HepG2 (cell line): ENCODE measurements around the gene PYGB. TPM values are rescaled to one million over a fixed set of nuclear protein-coding genes. Genes with fewer than 3 reads are reported as not detected.

Source experiments
- ATF1 ChIP-seq: IDR thresholded peaks from 2 replicates; pipeline ENCODE4 v1.6.1; 2016; ENCODE audit warnings: mild to moderate bottlenecking, control low read depth
- CEBPG ChIP-seq: IDR thresholded peaks from 2 replicates; pipeline ENCODE4 v1.6.1; 2016
- EP300 ChIP-seq, 3 experiments: sonication (generic) in 1 of 3; formaldehyde crosslinking in 1 of 3; IDR thresholded peaks; 2 replicates each; pipeline versions ENCODE4 v1.5.1 to v1.6.1; 2011 to 2020; ENCODE audit warnings: low read depth in 2 of 3, low read length in 2 of 3, borderline replicate concordance in 1 of 3, improper control_type of control experiment in 1 of 3, mild to moderate bottlenecking in 1 of 3, missing genetic modification reagents in 1 of 3, moderate library complexity in 1 of 3
- MTF2 ChIP-seq: sonication (generic); formaldehyde crosslinking; IDR thresholded peaks from 2 replicates; pipeline ENCODE4 v1.5.0; 2020; ENCODE audit warnings: missing genetic modification reagents, borderline replicate concordance
- NCOA2 ChIP-seq: sonication (generic); formaldehyde crosslinking; IDR thresholded peaks from 2 replicates; pipeline ENCODE4 v1.8.0; 2022; ENCODE audit warnings: inconsistent platforms
- NFE2L1 ChIP-seq: sonication (generic); formaldehyde crosslinking; IDR thresholded peaks from 2 replicates; pipeline ENCODE4 v1.4.0; 2020; ENCODE audit warnings: missing genetic modification reagents, mild to moderate bottlenecking, borderline replicate concordance
- RNF2 ChIP-seq: fragments of 450-650 bp; conservative IDR thresholded peaks from 2 replicates; pipeline ENCODE4 v1.6.1; 2016; ENCODE audit warnings: low read depth
- SMAD9 ChIP-seq: sonication (generic); formaldehyde crosslinking; IDR thresholded peaks from 2 replicates; pipeline ENCODE4 v1.5.1; 2020; ENCODE audit warnings: mild to moderate bottlenecking, missing genetic modification reagents
- SRSF9 ChIP-seq: fragments of 200-400 bp; formaldehyde crosslinking; IDR thresholded peaks from 2 replicates; pipeline ENCODE4 v1.6.1; 2018; ENCODE audit warnings: borderline replicate concordance, mild to moderate bottlenecking, low read depth, low read length; ENCODE audit not compliant: insufficient read depth, poor library complexity, severe bottlenecking
- TEAD3 ChIP-seq: optimal IDR thresholded peaks from 2 replicates; pipeline ENCODE3; 2016; ENCODE audit warnings: borderline replicate concordance
- YY1 ChIP-seq: IDR thresholded peaks from 2 replicates; pipeline ENCODE4 v1.6.1; 2011; ENCODE audit warnings: low read length, low read depth, moderate library complexity, mild to moderate bottlenecking; ENCODE audit not compliant: insufficient read depth, insufficient replicate concordance
- ZFP62 ChIP-seq: sonication (generic); formaldehyde crosslinking; IDR thresholded peaks from 2 replicates; pipeline ENCODE4 v1.4.0; 2020; ENCODE audit warnings: missing genetic modification reagents
- ZNF292 ChIP-seq: sonication (generic); formaldehyde crosslinking; IDR thresholded peaks from 2 replicates; pipeline ENCODE4 v1.8.1; 2022; ENCODE audit warnings: mild to moderate bottlenecking, low read depth, missing genetic modification reagents, borderline replicate concordance
- ZNF30 ChIP-seq: sonication (generic); formaldehyde crosslinking; IDR thresholded peaks from 2 replicates; pipeline ENCODE4 v1.5.0; 2020; ENCODE audit warnings: mild to moderate bottlenecking, missing genetic modification reagents
- ZNF777 ChIP-seq: sonication (generic); formaldehyde crosslinking; IDR thresholded peaks from 2 replicates; pipeline ENCODE4 v1.4.0; 2020; ENCODE audit warnings: missing genetic modification reagents
- ZNF788 ChIP-seq: sonication (generic); formaldehyde crosslinking; IDR thresholded peaks from 2 replicates; pipeline ENCODE4 v1.5.0; 2020; ENCODE audit warnings: mild to moderate bottlenecking, missing genetic modification reagents, borderline replicate concordance
- ZSCAN30 ChIP-seq: sonication (generic); formaldehyde crosslinking; IDR thresholded peaks from 2 replicates; pipeline ENCODE4 v1.5.0; 2020; ENCODE audit warnings: mild to moderate bottlenecking, missing genetic modification reagents
- polyA plus RNA-seq, 8 experiments: library from polyadenylated mRNA; depleted of rRNA in 3 of 8; stranded (reverse) in 7 of 8; unstranded in 1 of 8; fragments of >200 nt; fragmentation: Illumina TruSeq in 4 of 8; extraction: Trizol in 4 of 8; gene quantifications; 2 replicates each; pipeline versions ENCODE4 v1.2.1 to v1.2.3, GENCODE V29; 2011 to 2016; ENCODE audit warnings: low read depth in 4 of 8, missing spikeins in 1 of 8, mixed read lengths in 1 of 8; ENCODE audit not compliant: insufficient read depth in 1 of 8
- total RNA-seq, 5 experiments: library from RNA; depleted of rRNA; stranded (reverse); fragments of >200 nt; fragmentation: Illumina TruSeq; extraction: Trizol; gene quantifications; 2 replicates each; pipeline ENCODE4 v1.2.3, GENCODE V29; 2016; ENCODE audit warnings: low read depth in 1 of 5
- TF ChIP-seq, protein P1 (sequence below): sonication (generic); formaldehyde crosslinking; IDR thresholded peaks from 2 replicates; pipeline ENCODE4 v1.5.0; 2020; ENCODE audit warnings: mild to moderate bottlenecking, missing genetic modification reagents, moderate library complexity
- TF ChIP-seq, protein P2 (sequence below): sonication (generic); formaldehyde crosslinking; IDR thresholded peaks from 2 replicates; pipeline ENCODE4 v1.4.0; 2020; ENCODE audit warnings: mild to moderate bottlenecking, missing genetic modification reagents
- TF ChIP-seq, protein P3 (sequence below): sonication (generic); formaldehyde crosslinking; conservative IDR thresholded peaks from 2 replicates; pipeline ENCODE4 v1.8.1; 2023; ENCODE audit warnings: missing genetic modification reagents
- TF ChIP-seq, protein P4 (sequence below): sonication (generic); formaldehyde crosslinking; IDR thresholded peaks from 2 replicates; pipeline ENCODE4 v1.8.0; 2022; ENCODE audit warnings: mild to moderate bottlenecking, missing genetic modification reagents; ENCODE audit not compliant: insufficient replicate concordance

The PYGB gene
- total and polyA plus RNA-seq, 2 of the 13 experiments (the other 11 are each of a cell fraction or from before 2014, with no cell fraction given) = 24.2 to 86.3 TPM

DNA sequence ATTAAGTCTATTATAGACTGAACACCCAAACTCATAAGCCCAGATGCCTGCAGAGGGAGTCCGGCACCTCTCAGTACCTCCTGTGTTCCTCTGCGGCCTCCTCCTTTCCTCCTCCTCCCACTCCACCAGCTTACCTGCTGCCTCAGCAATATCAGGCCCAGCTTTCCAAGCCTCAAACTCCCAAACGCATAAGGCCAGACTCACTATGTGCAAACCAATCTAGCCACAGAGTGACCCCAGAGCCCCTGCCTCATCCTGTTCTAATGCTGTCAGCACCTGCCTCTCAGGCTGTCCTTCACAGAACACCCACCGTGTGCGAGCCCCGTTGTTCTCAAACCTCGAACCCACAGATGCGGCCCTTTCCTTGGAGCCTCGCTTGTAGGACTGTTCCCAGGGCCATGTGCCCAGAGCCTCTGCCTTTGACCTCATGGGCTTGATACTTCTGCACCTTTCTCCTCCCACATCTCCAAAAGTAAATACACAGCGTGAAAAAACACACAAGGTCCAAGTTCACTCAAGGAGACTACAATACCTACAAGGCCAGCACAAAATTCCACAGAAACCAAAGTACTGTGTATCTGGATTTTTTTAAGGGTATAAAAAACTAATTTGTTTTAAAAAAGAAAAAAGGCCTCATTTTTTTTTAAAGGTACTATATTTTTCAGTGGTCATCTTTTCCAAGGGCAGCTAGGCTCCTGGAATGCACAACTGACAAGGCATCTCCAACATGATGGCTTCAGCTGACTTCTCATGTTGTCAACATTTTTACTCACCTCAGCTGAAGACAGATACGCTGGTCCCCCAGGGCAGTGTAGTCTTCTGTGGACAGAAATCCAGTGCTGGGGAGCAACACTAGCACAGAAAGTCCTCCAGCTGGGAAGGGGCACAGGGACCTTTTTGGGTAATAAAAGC lies 90.5 kb downstream of the PYGB start (continued):
- TF ChIP-seq EP300 (IDR thresholded peaks at IDR 0.05; ENCODE audit: low read depth in 2 of 2, low read length in 2 of 2) = peak in 1 of 2 experiments; percentile 89; a peak in 2 of 4 replicates
- peak; percentile 85; the same call in 1 of the 2 replicates for TF ChIP-seq EP300 (CRISPR knock-in tag; IDR thresholded peaks at IDR 0.05; ENCODE audit: borderline replicate concordance)
- peak; percentile 58 for TF ChIP-seq ZNF777 (CRISPR knock-in tag)
- peak; percentile 80 for TF ChIP-seq TEAD3 (CRISPR knock-in tag)
- peak; percentile 43; the same call in 1 of the 2 replicates for TF ChIP-seq NFE2L1
- TF ChIP-seq MTF2 = no peak
- TF ChIP-seq ZSCAN30 = no peak
- no peak for TF ChIP-seq SRSF9
- TF ChIP-seq ZNF292 (CRISPR knock-in tag) = peak; percentile 88; the same call in 1 of the 2 replicates
- no peak; the same call in 1 of the 2 replicates for TF ChIP-seq ZNF30 (CRISPR knock-in tag)
- no peak for TF ChIP-seq YY1
- no peak for TF ChIP-seq ZFP62 (CRISPR knock-in tag)
- TF ChIP-seq ATF1 = peak; percentile 79
- peak; percentile 99 for TF ChIP-seq RNF2
- TF ChIP-seq SMAD9 (CRISPR knock-in tag) = peak; percentile 79
- TF ChIP-seq, protein P1, sequence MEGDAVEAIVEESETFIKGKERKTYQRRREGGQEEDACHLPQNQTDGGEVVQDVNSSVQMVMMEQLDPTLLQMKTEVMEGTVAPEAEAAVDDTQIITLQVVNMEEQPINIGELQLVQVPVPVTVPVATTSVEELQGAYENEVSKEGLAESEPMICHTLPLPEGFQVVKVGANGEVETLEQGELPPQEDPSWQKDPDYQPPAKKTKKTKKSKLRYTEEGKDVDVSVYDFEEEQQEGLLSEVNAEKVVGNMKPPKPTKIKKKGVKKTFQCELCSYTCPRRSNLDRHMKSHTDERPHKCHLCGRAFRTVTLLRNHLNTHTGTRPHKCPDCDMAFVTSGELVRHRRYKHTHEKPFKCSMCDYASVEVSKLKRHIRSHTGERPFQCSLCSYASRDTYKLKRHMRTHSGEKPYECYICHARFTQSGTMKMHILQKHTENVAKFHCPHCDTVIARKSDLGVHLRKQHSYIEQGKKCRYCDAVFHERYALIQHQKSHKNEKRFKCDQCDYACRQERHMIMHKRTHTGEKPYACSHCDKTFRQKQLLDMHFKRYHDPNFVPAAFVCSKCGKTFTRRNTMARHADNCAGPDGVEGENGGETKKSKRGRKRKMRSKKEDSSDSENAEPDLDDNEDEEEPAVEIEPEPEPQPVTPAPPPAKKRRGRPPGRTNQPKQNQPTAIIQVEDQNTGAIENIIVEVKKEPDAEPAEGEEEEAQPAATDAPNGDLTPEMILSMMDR = peak; percentile 31
- TF ChIP-seq ZNF788 (CRISPR knock-in tag) = peak; percentile 93; the same call in 1 of the 2 replicates
- TF ChIP-seq CEBPG (CRISPR knock-in tag) = no peak
- TF ChIP-seq, protein P2, sequence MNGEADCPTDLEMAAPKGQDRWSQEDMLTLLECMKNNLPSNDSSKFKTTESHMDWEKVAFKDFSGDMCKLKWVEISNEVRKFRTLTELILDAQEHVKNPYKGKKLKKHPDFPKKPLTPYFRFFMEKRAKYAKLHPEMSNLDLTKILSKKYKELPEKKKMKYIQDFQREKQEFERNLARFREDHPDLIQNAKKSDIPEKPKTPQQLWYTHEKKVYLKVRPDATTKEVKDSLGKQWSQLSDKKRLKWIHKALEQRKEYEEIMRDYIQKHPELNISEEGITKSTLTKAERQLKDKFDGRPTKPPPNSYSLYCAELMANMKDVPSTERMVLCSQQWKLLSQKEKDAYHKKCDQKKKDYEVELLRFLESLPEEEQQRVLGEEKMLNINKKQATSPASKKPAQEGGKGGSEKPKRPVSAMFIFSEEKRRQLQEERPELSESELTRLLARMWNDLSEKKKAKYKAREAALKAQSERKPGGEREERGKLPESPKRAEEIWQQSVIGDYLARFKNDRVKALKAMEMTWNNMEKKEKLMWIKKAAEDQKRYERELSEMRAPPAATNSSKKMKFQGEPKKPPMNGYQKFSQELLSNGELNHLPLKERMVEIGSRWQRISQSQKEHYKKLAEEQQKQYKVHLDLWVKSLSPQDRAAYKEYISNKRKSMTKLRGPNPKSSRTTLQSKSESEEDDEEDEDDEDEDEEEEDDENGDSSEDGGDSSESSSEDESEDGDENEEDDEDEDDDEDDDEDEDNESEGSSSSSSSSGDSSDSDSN = peak; percentile 43; the same call in 1 of the 2 replicates
- TF ChIP-seq NCOA2 (CRISPR knock-in tag) = peak; percentile 88
- TF ChIP-seq, protein P3, sequence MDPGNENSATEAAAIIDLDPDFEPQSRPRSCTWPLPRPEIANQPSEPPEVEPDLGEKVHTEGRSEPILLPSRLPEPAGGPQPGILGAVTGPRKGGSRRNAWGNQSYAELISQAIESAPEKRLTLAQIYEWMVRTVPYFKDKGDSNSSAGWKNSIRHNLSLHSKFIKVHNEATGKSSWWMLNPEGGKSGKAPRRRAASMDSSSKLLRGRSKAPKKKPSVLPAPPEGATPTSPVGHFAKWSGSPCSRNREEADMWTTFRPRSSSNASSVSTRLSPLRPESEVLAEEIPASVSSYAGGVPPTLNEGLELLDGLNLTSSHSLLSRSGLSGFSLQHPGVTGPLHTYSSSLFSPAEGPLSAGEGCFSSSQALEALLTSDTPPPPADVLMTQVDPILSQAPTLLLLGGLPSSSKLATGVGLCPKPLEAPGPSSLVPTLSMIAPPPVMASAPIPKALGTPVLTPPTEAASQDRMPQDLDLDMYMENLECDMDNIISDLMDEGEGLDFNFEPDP (CRISPR knock-in tag) = no peak
- TF ChIP-seq, protein P4, sequence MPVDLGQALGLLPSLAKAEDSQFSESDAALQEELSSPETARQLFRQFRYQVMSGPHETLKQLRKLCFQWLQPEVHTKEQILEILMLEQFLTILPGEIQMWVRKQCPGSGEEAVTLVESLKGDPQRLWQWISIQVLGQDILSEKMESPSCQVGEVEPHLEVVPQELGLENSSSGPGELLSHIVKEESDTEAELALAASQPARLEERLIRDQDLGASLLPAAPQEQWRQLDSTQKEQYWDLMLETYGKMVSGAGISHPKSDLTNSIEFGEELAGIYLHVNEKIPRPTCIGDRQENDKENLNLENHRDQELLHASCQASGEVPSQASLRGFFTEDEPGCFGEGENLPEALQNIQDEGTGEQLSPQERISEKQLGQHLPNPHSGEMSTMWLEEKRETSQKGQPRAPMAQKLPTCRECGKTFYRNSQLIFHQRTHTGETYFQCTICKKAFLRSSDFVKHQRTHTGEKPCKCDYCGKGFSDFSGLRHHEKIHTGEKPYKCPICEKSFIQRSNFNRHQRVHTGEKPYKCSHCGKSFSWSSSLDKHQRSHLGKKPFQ (CRISPR knock-in tag) = peak; percentile 64
